ENCODE measurements around the gene OSM. TPM values are rescaled to one million over a fixed set of nuclear protein-coding genes. Genes with fewer than 3 reads are reported as not detected.

The OSM gene
- total RNA-seq, 1 donor from 2014 or later = not detected

DNA sequence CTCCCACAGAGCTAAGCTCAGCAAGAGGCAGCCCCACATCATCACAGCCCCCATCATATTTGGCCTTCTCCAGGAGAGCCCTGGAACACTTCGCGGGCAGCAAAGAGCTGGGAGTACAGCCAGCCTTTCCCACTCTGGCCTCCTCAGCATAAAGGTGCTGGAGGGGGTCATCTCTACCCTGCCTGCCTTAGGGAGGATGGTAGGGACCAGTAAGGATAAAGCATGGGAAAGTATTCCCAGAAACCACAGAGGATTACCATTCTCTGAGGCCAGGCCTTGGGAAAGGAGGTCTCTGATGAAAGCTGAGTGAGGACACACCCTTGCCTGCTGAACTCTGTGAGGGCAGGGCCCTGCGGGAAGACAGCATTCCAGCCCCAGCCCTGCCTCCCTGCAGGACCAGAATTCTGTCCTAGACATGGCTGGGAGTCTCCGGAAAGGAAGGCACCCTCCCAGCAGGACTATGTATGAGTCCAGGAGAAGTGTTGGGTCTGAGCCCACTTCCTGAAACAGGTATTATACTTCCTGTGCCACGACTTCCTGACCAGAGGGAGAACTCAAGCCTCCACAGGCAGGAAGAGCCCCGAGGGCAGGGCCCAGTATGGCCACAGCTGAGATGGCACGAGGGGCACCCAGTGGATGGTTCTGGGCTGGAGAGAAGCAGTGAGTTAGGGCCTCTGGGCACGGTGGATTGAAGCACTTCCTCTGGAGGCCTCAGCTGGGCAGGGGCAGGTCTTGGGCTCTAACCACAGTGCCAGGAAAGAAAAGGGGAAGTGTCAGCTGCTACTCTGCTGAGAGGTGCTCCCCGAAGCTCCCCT is 35.6 kb upstream of the OSM start:
- DNase-seq (peak; percentile 59), ATAC-seq (peak; percentile 35)
- intact Hi-C loops (cut with micrococcal nuclease) = no loop called here

DNA sequence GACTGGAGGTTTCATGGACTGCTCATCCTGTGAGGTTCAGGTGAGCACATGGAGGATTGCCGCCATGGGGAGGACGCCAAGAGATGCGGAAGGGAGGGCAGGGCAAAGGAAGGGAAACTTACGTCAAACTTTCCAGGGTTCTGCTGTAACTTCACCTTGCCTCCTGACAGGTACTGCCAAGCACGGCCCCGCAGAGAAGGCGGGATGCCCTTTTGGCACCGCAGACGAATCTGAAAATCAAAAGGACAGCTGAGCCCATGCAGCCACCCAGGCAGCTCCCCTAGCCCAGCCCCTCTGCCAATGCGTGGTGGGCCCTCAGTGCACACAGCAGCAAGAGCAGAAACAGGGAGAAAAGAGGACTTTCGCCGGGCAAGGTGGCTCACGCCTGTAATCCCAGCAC is 32.7 kb upstream of the OSM start:
- DNase-seq (no peak), ATAC-seq (no peak)
- intact Hi-C loops (cut with micrococcal nuclease) = loop anchor here (10.0 kb wide), 1 partner anchor 45 kb away; no protein-coding TSS in a partner anchor

DNA sequence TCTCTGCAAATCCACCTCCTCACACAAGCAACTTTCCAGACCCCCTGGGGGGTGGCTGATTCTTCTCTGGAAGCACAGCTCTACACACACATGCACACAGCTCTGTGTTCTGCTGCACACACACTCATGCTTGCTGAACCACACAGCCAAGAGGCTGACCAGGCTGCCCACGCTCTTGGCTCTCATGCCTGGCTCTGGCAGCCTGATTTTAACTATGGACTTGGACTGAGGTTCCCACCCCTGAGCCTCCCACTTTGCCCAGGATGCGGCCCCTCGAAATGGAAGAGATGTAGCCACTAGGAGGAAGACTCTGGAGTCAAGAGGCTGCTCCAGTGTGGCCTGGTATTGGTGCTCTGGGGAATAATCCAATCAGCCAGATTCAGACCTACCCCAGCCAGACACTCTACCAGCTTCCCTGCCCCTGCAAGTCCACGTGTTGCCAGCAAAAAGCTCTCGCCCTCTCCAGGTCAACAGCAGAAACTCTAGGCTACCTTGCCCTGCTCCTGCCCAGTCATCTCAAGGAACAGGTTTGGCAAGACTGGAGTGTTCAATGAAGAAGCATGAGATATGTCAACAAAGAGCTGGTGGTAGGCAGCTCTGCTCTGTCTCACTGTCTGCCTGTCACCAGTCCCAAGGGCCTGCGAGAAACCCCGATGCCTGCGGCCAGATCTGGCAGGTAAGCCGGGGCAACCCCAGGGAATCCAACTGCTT is 31.5 kb upstream of the OSM start:
- ATAC-seq = peak; percentile 9
- no peak for DNase-seq

GRCh38 chr22:30297276-30297990 is 30.8 kb upstream of the OSM start:
- intact Hi-C loops (cut with micrococcal nuclease) = loop anchor here (10.0 kb wide), 1 partner anchor 47 kb away; no protein-coding TSS in a partner anchor
- ATAC-seq (no peak), DNase-seq (no peak)

More for the DNA sequence above, 31.5 kb upstream of the OSM start:
- intact Hi-C loops (cut with micrococcal nuclease) = loop anchor here (10.0 kb wide), 1 partner anchor 47 kb away; no protein-coding TSS in a partner anchor

GRCh38 chr22:30296833-30297232 is 30.2 kb upstream of the OSM start:
- intact Hi-C loops (cut with micrococcal nuclease) = loop anchor here (10.0 kb wide), 1 partner anchor 48 kb away; no protein-coding TSS in a partner anchor
- no peak for DNase-seq

DNA sequence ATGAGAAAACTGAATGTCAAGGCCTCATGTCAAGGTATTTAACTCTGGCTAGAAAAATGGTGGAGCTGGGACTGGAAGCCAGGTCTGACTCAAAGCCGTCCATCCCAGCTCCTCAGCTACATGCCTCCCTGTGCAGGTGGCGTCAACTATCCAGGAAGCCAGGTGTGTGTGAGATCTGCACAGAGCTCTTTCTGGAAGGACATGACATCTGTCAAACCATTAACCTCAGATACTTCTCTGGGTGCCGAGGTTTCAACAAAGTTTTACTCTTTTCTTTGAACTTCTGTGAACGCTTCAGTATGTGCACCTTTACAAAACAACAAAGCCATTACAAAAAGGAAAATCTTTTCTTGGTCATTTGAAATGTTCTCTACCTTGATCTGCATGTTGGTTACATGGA is 29.7 kb upstream of the OSM start:
- DNase-seq = no peak
- ATAC-seq = no peak
- intact Hi-C loops (cut with micrococcal nuclease) = loop anchor here (10.0 kb wide), 1 partner anchor 48 kb away; no protein-coding TSS in a partner anchor

More at GRCh38 chr22:30296833-30297232, 30.2 kb upstream of the OSM start:
- no peak for ATAC-seq

- intact Hi-C loops (cut with micrococcal nuclease) = loop anchor here (10.0 kb wide), 1 partner anchor 49 kb away; no protein-coding TSS in a partner anchor
- DNase-seq (no peak), ATAC-seq (no peak)
Measured at GRCh38 chr22:30295576-30295975, 28.9 kb upstream of the OSM start.

- intact Hi-C loops (cut with micrococcal nuclease) = loop anchor here (10.0 kb wide), 1 partner anchor 50 kb away; no protein-coding TSS in a partner anchor
- no peak for DNase-seq
- ATAC-seq = no peak
Measured at GRCh38 chr22:30294830-30295229, 28.2 kb upstream of the OSM start.

GRCh38 chr22:30294066-30294465 is 27.4 kb upstream of the OSM start:
- intact Hi-C loops (cut with micrococcal nuclease) = loop anchor here (10.0 kb wide), 1 partner anchor 51 kb away; no protein-coding TSS in a partner anchor

DNA sequence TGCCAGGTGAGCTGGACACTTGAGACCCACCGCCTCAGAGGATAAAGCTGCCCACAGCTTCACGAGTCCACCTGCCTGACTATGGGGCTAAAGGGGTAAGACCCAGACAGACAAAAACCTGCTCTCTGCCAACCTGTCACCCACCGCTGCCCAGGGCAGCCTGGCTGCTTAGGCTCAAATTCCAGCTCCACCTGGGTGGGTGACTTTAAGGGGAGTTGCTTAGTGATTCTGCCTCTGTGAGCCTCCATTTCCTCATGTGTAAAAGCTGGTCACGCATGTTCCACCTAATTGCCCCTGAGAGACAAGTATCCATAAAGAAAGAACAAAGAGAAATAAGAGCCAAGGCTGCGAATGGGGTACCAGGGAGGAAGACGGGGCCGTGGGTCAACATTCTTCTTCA is 26.4 kb upstream of the OSM start:
- DNase-seq (no peak), ATAC-seq (no peak)
- intact Hi-C loops (cut with micrococcal nuclease) = loop anchor here (10.0 kb wide), 1 partner anchor 52 kb away; no protein-coding TSS in a partner anchor

More at GRCh38 chr22:30294066-30294465, 27.4 kb upstream of the OSM start:
- DNase-seq (no peak), ATAC-seq (no peak)

DNA sequence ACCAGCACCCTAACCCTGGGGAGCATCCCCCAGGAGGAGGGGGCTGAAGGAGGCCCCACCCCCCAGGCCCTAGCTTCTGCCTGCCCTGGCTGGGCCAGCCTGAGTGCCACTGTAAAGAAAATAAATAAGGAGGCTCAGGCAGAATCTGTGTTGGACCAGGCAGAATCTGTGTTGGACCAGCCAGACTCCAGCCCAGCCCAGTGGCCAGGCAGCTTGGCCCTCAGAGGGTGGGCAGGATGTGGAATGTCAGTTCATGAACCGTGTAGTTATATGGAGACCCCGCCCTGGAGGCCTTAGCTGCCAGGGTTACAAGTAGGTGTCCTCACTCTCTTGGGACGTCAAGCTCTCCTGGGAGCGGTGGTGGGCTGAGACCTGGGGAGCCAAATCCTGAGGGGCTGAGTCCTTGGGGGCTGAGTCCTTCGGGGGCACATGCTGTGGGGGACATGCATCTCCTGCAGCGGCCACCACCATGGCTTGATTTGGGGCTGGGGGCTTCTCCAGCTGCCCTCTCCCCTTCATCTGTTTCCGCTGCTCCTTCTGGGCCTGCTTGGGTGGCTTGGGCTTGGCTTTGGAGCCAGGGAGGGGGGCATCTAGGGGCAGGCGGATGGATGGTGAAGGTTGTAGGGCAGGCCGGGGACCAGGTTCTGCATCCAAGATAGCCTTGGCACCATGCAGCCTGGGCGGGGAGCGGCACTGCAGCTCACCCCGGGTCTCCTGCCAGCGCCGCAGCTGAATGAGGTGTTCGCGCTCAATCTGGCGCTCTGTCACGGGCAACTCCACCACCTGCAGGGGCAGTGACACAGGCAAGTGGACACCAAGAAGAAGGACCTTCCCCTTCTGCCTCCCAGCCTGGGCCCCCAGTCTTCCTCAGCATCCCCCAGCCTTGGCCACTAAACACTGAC is 25.7 kb upstream of the OSM start:
- no peak for DNase-seq
- intact Hi-C loops (cut with micrococcal nuclease) = loop anchor here (10.0 kb wide), 1 partner anchor 52 kb away; no protein-coding TSS in a partner anchor
- ATAC-seq = no peak

- intact Hi-C loops (cut with micrococcal nuclease) = loop anchor here (10.0 kb wide), 1 partner anchor 54 kb away; no protein-coding TSS in a partner anchor
- peak; percentile 44 for ATAC-seq
- DNase-seq = peak; percentile 86
Measured at GRCh38 chr22:30291058-30291892, 24.6 kb upstream of the OSM start.

GRCh38 chr22:30290342-30291057 is 23.8 kb upstream of the OSM start:
- ATAC-seq (peak; percentile 8), DNase-seq (peak; percentile 44)
- intact Hi-C loops (cut with micrococcal nuclease) = loop anchor here (10.0 kb wide), 1 partner anchor 54 kb away; no protein-coding TSS in a partner anchor

DNA sequence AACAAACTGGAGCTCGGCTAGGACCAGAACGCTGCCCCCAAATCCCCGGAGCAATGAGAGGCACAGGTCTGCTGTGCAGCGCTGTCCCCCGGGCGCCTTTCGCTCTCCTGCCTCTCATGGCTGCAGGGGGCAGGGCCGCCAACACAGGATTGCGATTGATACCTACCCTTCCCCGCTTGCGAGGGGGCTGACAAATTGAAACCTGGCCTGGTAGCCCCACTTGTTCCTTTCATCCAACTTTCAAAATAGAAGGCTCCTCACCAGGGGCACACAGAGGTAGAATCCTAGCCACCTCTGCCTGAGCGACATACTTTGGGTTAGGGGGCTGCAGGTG is 23.3 kb upstream of the OSM start:
- ATAC-seq (peak; percentile 4), DNase-seq (no peak)
- intact Hi-C loops (cut with micrococcal nuclease) = loop anchor here (5.0 to 10.0 kb wide), 2 partner anchors 55 to 97 kb away; partner anchors contain the start of gene RNF215

GRCh38 chr22:30289141-30289979 is 22.7 kb upstream of the OSM start, which contains the start of gene CASTOR1:
CASTOR1 (minus strand) TSS chr22:30289505; CDS start chr22:30289497, 8 bp downstream.
- DNase-seq (peak; percentile 99), ATAC-seq (peak; percentile 88)
- intact Hi-C loops (cut with micrococcal nuclease) = loop anchor here (5.0 kb wide), 1 partner anchor 98 kb away; the partner anchor contains the start of gene RNF215
